NCI-H2171 treated with DMSO at 0.1 percent for 48 hours (cell line): Measurements from ENCODE around the gene GNAL.

Experiments used
- DNase-seq: peaks from one replicate; lab custom pipeline; 2025; lab: John Stamatoyannopoulos, UW

GNAL gene

DNA sequence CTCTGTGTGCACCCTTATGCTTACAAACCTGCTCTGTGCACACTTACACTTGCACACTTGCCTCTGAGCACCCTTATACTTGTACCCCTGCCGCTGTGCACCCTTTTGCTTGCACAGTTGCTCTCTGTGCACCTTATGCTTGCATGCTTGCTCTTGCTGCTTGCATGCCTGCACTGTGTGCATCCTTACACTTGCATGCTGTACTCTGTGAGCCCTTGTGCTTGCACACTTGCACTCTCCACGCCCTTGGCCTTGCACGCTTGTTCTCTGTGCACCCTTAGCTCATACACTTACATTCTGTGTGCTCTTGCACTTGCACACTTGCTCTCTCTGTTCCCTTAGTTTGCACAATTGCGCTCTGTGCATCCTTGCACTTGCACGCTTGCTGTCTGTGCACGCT lies 78.3 kb downstream of the GNAL start:
- no peak for DNase-seq

DNA sequence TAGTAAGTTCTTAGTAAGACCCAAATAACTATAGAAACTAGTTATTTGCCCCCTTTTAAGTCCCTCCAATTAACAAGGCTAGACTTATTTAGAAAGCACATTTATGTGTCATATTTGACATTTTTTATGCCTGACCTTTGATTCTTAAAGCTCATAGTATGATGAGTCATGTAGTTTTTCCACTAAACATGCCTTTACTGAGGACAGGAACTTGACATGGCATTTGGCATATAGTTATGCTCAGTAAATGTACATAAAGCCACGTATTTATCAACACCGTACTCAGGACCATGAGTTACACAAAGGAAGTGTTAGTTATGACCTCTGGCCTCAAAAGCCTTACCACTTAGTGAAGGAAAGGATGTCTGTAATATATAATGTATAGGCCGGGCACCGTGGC lies 78.9 kb downstream of the GNAL start:
- DNase-seq, result no peak

DNA sequence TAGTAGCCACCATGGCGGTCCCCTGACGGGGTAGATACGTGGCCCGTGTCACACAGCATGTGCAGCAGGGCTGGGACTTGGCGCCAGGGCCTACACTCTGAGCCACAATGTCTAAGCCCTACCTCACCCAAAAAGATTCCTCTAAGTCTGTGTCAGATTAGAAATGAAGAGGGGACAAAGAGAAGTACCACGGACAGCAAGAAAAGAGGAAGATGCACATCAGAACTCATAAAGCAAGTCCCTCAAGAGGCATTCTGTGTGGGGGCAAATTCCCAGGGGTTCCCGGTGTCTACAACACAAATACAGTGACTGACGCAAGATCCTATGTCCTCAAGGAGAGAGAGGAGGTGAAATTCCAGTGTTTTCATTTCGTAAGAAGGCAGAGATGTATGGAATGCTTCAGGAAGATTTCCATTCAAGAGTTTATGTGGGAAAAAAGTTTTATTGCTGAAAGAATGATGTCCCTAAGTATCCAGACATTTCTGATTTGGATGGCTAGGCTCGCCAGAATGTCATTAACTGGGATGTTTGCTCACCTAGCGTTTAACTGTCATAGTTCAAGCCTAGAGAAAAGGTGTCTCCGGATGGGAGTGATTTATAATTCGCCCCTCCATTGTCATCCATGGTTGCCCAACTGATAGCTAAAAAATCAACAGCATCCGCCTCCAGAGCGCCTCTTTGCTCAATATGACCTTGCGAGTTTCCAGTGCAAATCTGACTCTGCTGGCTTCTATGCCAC lies 86.5 kb downstream of the GNAL start:
- DNase-seq, result no peak

DNA sequence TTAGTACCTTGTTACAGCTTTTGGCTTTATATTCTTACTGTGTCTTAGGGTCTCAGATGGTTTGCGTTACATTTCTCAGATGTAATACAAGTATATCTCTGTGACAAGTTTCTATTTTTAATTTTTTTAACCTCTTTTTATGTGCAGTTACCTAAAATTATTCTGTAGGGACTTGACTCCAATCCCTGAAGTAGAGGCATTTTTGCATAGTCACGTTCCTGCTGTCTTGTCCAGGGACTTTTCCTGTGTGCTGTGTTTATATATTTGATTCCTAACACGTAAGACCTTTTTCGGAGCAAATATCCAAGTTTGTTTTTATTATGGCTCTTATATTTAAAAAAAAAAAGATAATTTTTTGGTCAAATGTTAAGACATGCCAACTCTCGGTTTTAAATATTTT lies 91.0 kb downstream of the GNAL start:
- no peak for DNase-seq

- DNase-seq, result no peak
These were observed 94.8 kb downstream of the GNAL start for GRCh38 chr18:11783716-11784331.

GRCh38 chr18:11784674-11785304 lies 95.7 kb downstream of the GNAL start:
- DNase-seq, result no peak

DNA sequence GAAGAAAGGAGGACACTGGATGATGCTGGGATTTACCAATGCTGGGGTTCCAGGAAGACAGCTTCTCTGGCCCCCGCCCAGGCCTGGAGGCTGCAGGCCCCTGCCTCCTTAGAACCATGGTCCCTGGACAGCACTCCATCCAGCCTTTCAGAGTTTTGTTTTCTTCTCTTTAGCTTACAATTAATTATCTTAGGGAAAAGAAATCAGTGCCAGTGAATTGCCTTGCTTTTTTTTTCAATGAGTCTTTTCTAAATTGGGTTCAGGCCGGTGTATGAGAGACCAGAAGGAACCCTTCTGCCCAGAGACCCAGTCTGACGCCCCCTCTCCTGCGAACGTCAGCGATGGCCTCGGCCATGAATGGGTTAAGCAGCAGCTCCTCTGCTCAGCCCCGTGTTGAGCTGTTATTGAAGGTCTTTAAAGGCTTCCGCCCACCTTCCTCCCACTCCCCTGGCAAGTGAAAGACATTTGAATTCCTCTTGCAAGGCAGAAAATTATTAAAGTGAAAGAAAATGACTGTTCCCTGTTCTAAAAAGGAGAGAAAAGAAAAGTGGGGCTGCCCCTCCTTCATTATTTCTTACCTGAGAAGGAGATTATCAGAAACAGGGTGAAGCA lies 96.5 kb downstream of the GNAL start:
- no peak for DNase-seq

GRCh38 chr18:11789716-11790510 lies 100.8 kb downstream of the GNAL start:
- DNase-seq, result no peak

DNA sequence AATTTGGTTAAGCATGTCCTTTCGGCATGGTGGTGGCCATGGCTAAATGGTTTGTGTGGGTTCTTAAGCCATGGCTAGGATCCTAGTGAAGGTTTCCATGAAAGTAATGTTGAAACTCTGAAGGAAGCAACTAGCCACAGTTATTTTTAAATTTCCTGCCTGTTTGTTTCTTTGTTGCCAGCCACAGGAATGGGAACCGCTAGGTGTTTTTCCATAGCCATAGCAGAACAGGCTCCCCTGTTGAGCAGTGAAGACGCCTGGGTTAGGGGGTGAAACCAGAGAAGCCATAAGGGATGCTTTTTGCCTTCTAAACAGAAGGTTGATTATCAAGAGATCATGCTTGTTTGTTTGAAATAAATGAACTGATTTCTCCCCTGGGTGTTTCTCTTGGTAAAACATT lies 102.1 kb downstream of the GNAL start:
- peak; percentile 56 for DNase-seq

- DNase-seq, result no peak
These were observed 103.6 kb downstream of the GNAL start for GRCh38 chr18:11792632-11793031.

DNA sequence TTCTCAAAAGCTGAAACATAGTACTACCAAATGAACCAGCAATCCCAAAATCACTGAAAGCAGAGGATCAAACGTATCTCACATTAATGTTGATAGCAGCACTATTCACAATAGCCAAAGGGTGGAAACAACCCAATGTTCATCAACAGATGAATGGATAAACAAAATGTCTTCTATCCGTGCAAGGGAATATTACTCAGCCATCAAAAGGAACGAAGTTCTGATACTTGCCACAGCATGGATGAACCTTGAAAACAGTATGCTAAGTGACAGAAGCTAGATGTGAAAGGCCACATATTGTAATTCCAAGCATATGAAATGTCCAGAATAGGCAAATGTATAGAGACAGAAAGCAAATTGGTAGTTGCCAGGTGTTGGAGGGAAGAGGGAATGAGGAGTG lies 105.1 kb downstream of the GNAL start:
- DNase-seq, result no peak

DNA sequence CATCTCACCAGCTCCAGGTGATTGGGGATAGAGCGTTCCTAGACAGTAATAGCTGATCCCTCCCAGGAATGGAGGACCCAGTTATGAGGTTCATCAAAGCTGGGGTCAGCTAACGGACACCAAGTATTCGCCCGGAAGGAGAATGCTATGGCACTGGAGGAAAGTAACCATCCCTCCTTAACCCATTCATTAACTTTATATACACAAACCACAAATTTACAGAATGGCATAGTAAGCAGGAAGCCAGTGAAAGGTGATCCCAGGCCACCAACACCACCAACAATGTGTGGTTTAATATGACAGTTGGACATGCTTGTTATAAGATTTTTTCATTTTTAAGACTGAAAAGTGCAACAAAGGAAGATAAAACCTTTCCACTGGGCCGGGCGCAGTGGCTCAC lies 106.9 kb downstream of the GNAL start:
- DNase-seq, result no peak

DNA sequence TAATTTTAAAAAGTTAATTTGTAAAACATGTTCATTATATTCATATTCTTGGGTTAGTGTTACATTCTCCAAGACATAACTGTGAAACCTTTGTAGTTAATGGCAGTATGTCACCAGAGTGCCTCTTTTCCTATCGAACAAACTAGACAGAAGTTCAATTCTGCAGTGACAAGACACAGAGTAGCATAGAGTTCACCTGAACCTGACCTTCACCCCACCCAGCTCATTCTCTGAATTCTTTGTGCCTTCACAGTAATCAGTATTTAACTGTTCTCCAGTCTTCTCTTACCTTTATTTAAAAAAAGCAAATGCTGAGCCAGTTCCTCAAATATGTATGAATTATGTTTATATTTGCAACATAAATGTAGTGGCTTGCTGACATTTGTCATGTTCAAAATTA lies 109.2 kb downstream of the GNAL start:
- DNase-seq, result no peak

GRCh38 chr18:11799066-11799465 lies 110.0 kb downstream of the GNAL start:
- no peak for DNase-seq

DNA sequence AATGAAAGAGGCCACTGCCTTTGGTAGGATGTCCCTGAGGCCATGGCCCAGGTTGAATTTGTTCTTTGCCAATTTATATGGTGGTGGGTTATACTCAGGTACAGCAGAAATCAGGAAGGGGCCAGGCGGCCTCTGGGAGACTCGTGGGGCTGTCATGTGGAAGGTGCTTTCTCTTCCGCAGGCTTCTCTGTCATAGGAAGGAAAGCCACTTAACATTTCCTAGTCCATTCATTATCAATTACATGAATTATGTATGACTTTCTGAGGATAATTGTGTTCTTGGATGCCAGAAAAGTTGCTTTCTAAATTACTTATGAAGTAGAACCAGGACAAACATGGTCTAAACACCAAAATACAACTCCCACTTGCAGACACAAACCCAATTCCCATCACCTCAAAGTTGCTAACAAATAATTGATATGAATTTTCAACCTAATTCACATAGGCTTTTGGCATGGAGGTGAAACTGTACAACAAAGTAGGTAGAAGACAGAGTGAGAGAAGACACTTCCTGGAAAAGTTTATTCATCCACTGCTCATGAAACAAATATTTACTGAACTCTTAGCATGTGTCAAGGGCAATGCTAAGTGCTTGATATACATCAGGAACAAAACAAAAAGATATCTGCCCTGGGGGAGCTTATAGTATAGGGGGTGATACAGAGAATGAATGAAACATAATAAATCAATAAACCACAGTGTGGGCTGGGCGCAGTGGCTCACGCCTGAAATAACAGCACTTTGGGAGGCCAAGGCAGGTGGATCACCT lies 111.7 kb downstream of the GNAL start:
- DNase-seq, result no peak

DNA sequence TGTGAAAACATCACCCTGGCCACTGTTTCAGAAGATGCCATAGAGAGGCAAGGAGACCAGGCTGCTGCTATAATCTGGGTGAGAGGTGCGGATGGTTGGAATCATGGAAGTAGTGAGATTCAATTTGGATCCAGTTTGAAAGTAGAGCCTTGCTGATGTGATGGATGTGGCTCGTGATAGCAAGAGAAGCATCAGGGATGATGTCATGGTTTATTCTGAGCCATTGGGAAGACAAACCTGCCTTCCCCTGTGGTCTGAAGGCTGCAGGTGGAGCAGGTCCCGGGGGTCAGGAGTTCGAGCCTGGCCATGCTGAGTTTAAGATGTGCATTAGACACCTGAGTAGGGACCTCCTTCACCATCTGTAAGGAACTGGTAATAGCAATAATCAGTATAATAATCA lies 112.5 kb downstream of the GNAL start:
- no peak for DNase-seq

GRCh38 chr18:11802158-11802557 lies 113.1 kb downstream of the GNAL start:
- no peak for DNase-seq

DNA sequence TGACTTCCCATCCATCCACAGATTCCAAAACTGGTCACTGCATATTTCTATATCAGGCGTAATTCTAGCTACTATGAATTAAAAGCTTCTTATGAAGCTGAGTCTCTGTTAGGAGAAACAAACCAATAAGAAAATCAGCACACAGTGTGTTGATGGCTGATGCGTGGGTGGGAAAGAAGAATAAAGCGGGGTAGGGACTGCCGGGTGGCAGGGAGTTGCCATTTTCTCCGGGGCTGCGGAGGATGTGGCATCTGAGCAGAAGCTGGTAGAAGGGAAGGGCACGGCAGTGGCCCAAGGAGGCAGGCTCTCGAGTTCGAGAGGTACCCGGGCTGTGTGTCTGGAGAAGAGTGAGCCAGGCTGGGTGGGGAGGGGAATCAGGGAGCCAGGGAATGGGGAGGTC lies 113.5 kb downstream of the GNAL start:
- DNase-seq, result no peak

DNA sequence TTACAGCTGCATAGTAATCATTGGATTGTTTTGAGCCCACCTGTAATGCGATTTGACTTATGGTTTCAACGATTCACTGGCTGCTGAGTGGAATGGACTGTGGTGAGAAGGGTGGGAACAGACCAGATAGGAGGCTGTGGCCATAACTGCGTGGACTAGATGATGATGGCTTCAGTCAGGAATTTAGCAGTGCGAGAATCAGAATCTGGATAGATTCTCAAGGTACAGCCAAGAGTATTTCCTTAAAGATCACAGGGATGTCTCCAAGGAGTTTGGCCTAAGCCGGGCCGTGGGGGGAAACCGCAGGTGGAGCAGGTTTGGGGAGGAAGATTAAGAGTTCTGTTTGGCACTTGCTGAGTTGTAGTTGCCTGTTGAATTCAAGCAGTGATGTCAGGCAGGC lies 118.2 kb downstream of the GNAL start:
- DNase-seq, result no peak

GRCh38 chr18:11808001-11808855 lies 119.2 kb downstream of the GNAL start:
- no peak for DNase-seq

DNA sequence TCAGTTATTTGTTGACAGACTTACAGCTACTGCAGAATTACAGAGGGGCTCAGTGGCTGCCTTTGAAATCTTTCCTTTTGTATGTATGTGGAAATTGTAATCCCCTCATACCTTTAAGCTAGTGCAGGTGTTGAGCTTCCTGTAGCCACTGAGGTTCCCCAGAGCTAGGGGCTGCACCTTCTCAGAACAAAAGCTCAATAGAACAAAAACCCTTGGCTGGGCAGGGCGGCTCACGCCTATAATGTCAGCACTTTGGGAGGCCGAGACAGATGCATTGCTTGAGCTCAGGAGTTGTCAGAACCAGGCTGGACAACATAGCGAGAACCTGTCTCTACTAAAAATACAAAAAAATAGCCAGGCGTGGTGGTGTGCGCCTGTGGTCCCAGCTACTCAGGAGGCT lies 120.8 kb downstream of the GNAL start:
- no peak for DNase-seq
